Upper lobe of left lung (tissue), 6 donors: Measurements from ENCODE around the gene ADAMTS7. TPM values are rescaled to one million over a fixed set of nuclear protein-coding genes. Genes with fewer than 3 reads are reported as not detected.

Source experiments
- ATAC-seq, 2 donors: fragments of 200-7000 bp; cut with Tn5 transposase; one replicate each; pipeline ENCODE4 v1.9.1; 2022; ENCODE audit warnings: mild to moderate bottlenecking in 2 of 2, moderate library complexity in 2 of 2; ENCODE audit not compliant: low FRiP score in 2 of 2
- DNase-seq, 2 donors: peaks; one replicate each; pipeline ENCODE4 v3.0.0-alpha.2; 2019 to 2020
- H3K27ac ChIP-seq, 4 donors: fragments of 200-600 bp; sonication (generic); one replicate each; pipeline ENCODE4 v1.5.1; 2016 to 2019
- H3K27me3 ChIP-seq, 4 donors: fragments of 200-600 bp; sonication (generic); one replicate each; pipeline ENCODE4 v1.5.1; 2017 to 2019
- H3K36me3 ChIP-seq, 4 donors: fragments of 200-600 bp; sonication (generic); one replicate each; pipeline ENCODE4 v1.5.1; 2016 to 2019
- H3K4me1 ChIP-seq, 4 donors: fragments of 200-600 bp; sonication (generic); one replicate each; pipeline ENCODE4 v1.5.1; 2018 to 2019
- H3K4me3 ChIP-seq, 4 donors: fragments of 200-600 bp; sonication (generic); one replicate each; pipeline ENCODE4 v1.5.1; 2017 to 2019; ENCODE audit warnings: mild to moderate bottlenecking in 2 of 4, moderate library complexity in 1 of 4
- H3K9me3 ChIP-seq, 4 donors: fragments of 200-600 bp; sonication (generic); one replicate each; pipeline ENCODE4 v1.5.1; 2018 to 2019
- CTCF ChIP-seq, 6 experiments: fragments of 450-650 bp in 4 of 6; fragments of 200-600 bp in 2 of 6; sonication (generic) in 2 of 6; IDR thresholded peaks; one replicate each; pipeline ENCODE4 v1.5.1; 2016 to 2019; ENCODE audit warnings: antibody characterized with exemption in 6 of 6
- EP300 ChIP-seq, 4 donors: sonication (generic); formaldehyde crosslinking; IDR thresholded peaks; one replicate each; pipeline ENCODE4 v1.5.1; 2017; ENCODE audit warnings: antibody characterized with exemption in 4 of 4, control low read depth in 2 of 4
- POLR2A ChIP-seq, 4 donors: fragments of 450-650 bp; IDR thresholded peaks; one replicate each; pipeline ENCODE4 v1.5.1; 2016 to 2017; ENCODE audit warnings: antibody characterized with exemption in 4 of 4, mild to moderate bottlenecking in 2 of 4
- POLR2AphosphoS5 ChIP-seq, 2 donors: sonication (generic); formaldehyde crosslinking; IDR thresholded peaks; one replicate each; pipeline ENCODE4 v1.5.1; 2017; ENCODE audit warnings: antibody characterized with exemption in 2 of 2
- WGBS, 2 donors: methylation state at CpG; one replicate each; pipeline ENCODE4 v1.1.5; 2017 to 2018; 5-methylcytosine and 5-hydroxymethylcytosine counted together
- total RNA-seq, 6 donors: library from RNA; depleted of rRNA in 4 of 6; stranded (reverse); fragments of >200 nt in 4 of 6; gene quantifications; one replicate each; pipeline versions ENCODE4 v1.1.0 to v1.2.1, GENCODE V29; 2016 to 2021
- donor health status: DM: no; HTN: no; CAD: no; lungs with moderate emphysema.
- donor health status: DM: no; HTN: yes; CAD: no; lungs with severe emphysema.

ADAMTS7 gene
- total RNA-seq, 6 donors from 2014 or later = 1.8 to 10.2 (median 5.1) TPM

- H3K27me3 ChIP-seq = peaks cover 0 to 6% (median 0%) of the 10 kb centered on the region in 4 donors
- no peaks in the 10 kb centered on the region for H3K4me1 ChIP-seq
- TF ChIP-seq POLR2A (IDR thresholded peaks at IDR 0.05) = no peak
- no peak for TF ChIP-seq POLR2AphosphoS5 (IDR thresholded peaks at IDR 0.05)
- TF ChIP-seq CTCF (IDR thresholded peaks at IDR 0.05) = no peak
- TF ChIP-seq EP300 (IDR thresholded peaks at IDR 0.05) = no peak
- ATAC-seq (peak in 1 of 2 donors; percentile 9), DNase-seq (peak in 1 of 2 donors; percentile 82)
- H3K4me3 ChIP-seq = peak overlapping the region in 2 of 4 donors; percentile 9 to 28
- no peaks in the 10 kb centered on the region for H3K9me3 ChIP-seq
- H3K36me3 ChIP-seq = no peaks in the 10 kb centered on the region
- WGBS, 2 donors = 85 to 93% methylated on average over 47 to 58 of the region's 73 CpGs
- no peak overlapping the region for H3K27ac ChIP-seq
Observed at GRCh38 chr15:78831229-78832207, 20.3 kb upstream of the ADAMTS7 start.

GRCh38 chr15:78830514-78831228 lies 19.4 kb upstream of the ADAMTS7 start:
- peak in 1 of 2 donors; percentile 37 for ATAC-seq
- Histone ChIP-seq H3K4me1 (peaks cover 0 to 4% (median 0%) of the 10 kb centered on the region in 4 donors), H3K9me3 (no peaks in the 10 kb centered on the region), H3K4me3 (peak overlapping the region in 2 of 4 donors; percentile 9 to 28), H3K36me3 (no peaks in the 10 kb centered on the region), H3K27ac (no peak overlapping the region), H3K27me3 (peaks cover 0 to 6% (median 0%) of the 10 kb centered on the region in 4 donors)
- 52 to 61% methylated on average over 24 to 26 of the region's 52 CpGs for WGBS, 2 donors
- peak in 1 of 2 donors; percentile 73 for DNase-seq
- no peak for TF ChIP-seq CTCF (IDR thresholded peaks at IDR 0.05)
- TF ChIP-seq EP300 (IDR thresholded peaks at IDR 0.05) = no peak
- TF ChIP-seq POLR2A (IDR thresholded peaks at IDR 0.05) = no peak
- TF ChIP-seq POLR2AphosphoS5 (IDR thresholded peaks at IDR 0.05) = no peak

- WGBS, 2 donors = 58 to 68% methylated on average over 2 of the region's 2 CpGs
- peak in 1 of 2 donors; percentile 31 for ATAC-seq
- H3K27ac ChIP-seq = no peak overlapping the region
Observed at GRCh38 chr15:78828920-78829319, 17.7 kb upstream of the ADAMTS7 start.

GRCh38 chr15:78822514-78822913 lies 11.2 kb upstream of the ADAMTS7 start:
- no peak overlapping the region for H3K4me3 ChIP-seq
- no peak for TF ChIP-seq EP300 (IDR thresholded peaks at IDR 0.05)
- no peak for TF ChIP-seq POLR2A (IDR thresholded peaks at IDR 0.05)
- TF ChIP-seq CTCF (IDR thresholded peaks at IDR 0.05) = no peak
- TF ChIP-seq POLR2AphosphoS5 (IDR thresholded peaks at IDR 0.05) = no peak
- no peaks in the 10 kb centered on the region for H3K36me3 ChIP-seq
- H3K9me3 ChIP-seq = no peaks in the 10 kb centered on the region
- DNase-seq = no peak
- H3K4me1 ChIP-seq = peaks cover 0 to 9% (median 2%) of the 10 kb centered on the region in 4 donors
- H3K27me3 ChIP-seq = no peaks in the 10 kb centered on the region
- WGBS, 2 donors = 61 to 83% methylated on average over 2 to 3 of the region's 3 CpGs
- no peak overlapping the region for H3K27ac ChIP-seq
- no peak for ATAC-seq

More at GRCh38 chr15:78828920-78829319, 17.7 kb upstream of the ADAMTS7 start:
- no peak for TF ChIP-seq CTCF (IDR thresholded peaks at IDR 0.05)
- peaks cover 0 to 6% (median 0%) of the 10 kb centered on the region in 4 donors for H3K27me3 ChIP-seq
- no peak for DNase-seq
- H3K4me3 ChIP-seq = no peak overlapping the region
- H3K9me3 ChIP-seq = no peaks in the 10 kb centered on the region
- H3K36me3 ChIP-seq = no peaks in the 10 kb centered on the region
- H3K4me1 ChIP-seq = peaks cover 0 to 9% (median 2%) of the 10 kb centered on the region in 4 donors
